Measurements from ENCODE around the gene ZNF99.
"Not testable (repeated sequence)": the region's sequence is repeated elsewhere in the genome, so short reads cannot be mapped to it uniquely, and the experiment has no call there.

Gene ZNF99

DNA sequence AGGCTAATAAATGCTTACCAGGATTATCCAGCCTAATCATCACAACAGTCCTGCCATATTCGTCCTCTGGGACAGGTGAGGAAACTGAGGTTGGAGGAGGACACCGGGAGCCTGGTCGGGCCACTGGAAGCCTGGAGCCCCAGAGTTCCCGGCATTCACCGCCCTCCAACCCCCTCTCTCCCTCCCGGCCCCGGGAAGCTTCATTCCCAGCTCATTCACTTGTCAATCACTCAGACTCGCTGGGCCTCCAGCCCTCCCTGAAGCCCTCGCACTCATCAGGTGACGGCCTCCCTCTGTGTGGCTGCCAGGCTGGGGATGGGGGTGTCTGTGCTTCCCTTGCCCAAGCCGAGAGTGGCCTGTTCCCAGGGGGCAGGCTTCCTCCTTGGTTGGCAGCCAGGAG, 22.5 kb upstream of the ZNF99 start:
- CTCF ChIA-PET: no interaction called here
- DNase-seq (ENCODE audit: low read depth, low spot score): no peak
- POLR2A ChIA-PET: no interaction called here
- no peak overlapping the region for H3K4me3 ChIP-seq (ENCODE audit: low read depth, low read length)
- TF ChIP-seq, protein P1, sequence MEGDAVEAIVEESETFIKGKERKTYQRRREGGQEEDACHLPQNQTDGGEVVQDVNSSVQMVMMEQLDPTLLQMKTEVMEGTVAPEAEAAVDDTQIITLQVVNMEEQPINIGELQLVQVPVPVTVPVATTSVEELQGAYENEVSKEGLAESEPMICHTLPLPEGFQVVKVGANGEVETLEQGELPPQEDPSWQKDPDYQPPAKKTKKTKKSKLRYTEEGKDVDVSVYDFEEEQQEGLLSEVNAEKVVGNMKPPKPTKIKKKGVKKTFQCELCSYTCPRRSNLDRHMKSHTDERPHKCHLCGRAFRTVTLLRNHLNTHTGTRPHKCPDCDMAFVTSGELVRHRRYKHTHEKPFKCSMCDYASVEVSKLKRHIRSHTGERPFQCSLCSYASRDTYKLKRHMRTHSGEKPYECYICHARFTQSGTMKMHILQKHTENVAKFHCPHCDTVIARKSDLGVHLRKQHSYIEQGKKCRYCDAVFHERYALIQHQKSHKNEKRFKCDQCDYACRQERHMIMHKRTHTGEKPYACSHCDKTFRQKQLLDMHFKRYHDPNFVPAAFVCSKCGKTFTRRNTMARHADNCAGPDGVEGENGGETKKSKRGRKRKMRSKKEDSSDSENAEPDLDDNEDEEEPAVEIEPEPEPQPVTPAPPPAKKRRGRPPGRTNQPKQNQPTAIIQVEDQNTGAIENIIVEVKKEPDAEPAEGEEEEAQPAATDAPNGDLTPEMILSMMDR (IDR thresholded peaks at IDR 0.05; ENCODE audit: insufficient read depth, low read length, missing control alignments): no peak

- POLR2A ChIA-PET: no interaction called here
Observed at GRCh38 chr19:22797040-22797439, 13.1 kb upstream of the ZNF99 start.

GRCh38 chr19:22792863-22793262, 8.9 kb upstream of the ZNF99 start:
- DNase-seq (ENCODE audit: low read depth, low spot score); H3K4me3 ChIP-seq (ENCODE audit: low read depth, low read length); CTCF ChIA-PET; POLR2A ChIA-PET: not testable (repeated sequence)

More at GRCh38 chr19:22797040-22797439, 13.1 kb upstream of the ZNF99 start:
- no peak overlapping the region for H3K4me3 ChIP-seq (ENCODE audit: low read depth, low read length)
- DNase-seq (ENCODE audit: low read depth, low spot score): no peak
- CTCF ChIA-PET: no interaction called here
- TF ChIP-seq, protein P1 (IDR thresholded peaks at IDR 0.05; ENCODE audit: insufficient read depth, low read length, missing control alignments): no peak

GRCh38 chr19:22735911-22736645, 47.9 kb downstream of the ZNF99 start:
- DNase-seq (ENCODE audit: low read depth, low spot score): no peak
- POLR2A ChIA-PET: no interaction called here
- TF ChIP-seq, protein P1 (IDR thresholded peaks at IDR 0.05; ENCODE audit: insufficient read depth, low read length, missing control alignments): no peak
- H3K4me3 ChIP-seq (ENCODE audit: low read depth, low read length): no peak overlapping the region
- CTCF ChIA-PET: no interaction called here

GRCh38 chr19:22733691-22734090, 50.3 kb downstream of the ZNF99 start:
- ChIA-PET POLR2A (no interaction called here), CTCF (no interaction called here)
- DNase-seq (ENCODE audit: low read depth, low spot score): no peak
- TF ChIP-seq, protein P1 (IDR thresholded peaks at IDR 0.05; ENCODE audit: insufficient read depth, low read length, missing control alignments): no peak
- H3K4me3 ChIP-seq (ENCODE audit: low read depth, low read length): no peak overlapping the region

DNA sequence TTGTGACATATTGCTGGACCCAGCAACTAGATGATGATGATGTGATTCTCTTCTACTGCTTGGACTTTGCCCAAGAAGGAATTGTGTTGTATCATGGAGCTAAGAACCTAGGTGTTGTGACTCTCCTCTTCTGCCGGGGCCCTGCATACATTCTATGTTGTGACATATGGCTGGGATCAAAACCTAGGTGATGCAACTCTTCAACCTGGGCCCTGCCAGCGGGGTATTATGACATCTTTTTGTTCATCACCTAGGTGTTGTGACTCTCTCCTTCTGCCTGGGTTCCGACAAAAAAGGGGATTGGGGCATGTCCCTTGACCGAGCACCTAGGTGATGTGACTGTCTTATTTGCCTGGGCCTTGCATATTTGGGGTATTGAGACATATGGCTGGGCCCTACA, 55.7 kb downstream of the ZNF99 start:
- POLR2A ChIA-PET; DNase-seq (ENCODE audit: low read depth, low spot score); CTCF ChIA-PET; H3K4me3 ChIP-seq (ENCODE audit: low read depth, low read length): not testable (repeated sequence)

DNA sequence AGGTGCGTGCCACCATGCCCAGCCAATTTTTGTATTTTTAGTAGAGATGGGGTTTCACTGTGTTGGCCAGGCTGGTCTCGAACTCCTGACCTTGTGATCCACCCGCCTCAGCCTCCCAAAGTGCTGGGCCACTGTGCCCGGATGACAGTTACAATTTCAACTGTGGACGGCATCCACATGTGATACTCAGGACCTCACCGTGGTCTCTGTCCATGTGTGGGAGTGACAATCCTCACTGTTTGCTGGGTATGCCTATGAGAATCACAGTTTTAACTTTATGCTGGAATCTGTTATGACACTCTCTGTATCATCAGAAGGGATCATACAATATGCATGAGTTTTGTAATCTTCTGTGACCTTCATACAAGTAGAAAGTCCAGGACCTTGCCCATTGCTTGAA, 62.4 kb downstream of the ZNF99 start:
- H3K4me3 ChIP-seq (ENCODE audit: low read depth, low read length): not testable (repeated sequence)

DNA sequence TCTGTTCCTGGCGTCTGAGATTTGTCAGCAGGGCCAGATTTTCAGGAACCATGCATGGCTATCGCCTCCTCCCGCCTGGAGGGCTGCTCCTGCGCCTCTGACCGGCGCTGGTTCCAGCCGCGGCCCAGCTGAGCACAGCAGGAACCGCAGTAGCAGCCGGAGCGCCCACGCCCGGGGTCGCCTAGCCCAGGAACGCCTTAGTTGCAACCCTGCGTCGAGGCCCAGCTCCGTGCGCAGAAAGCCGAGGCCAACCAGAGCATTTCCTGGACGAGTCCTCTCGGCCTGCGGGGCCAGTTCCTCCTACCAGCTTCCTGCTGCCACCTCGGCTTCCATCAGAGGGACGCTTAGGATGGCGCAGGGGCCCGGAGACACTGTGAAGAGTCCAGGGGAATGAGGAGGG, 75.0 kb downstream of the ZNF99 start:
- CTCF ChIA-PET: no interaction called here

More for the DNA sequence above, 62.4 kb downstream of the ZNF99 start:
- POLR2A ChIA-PET; CTCF ChIA-PET; DNase-seq (ENCODE audit: low read depth, low spot score): not testable (repeated sequence)

DNA sequence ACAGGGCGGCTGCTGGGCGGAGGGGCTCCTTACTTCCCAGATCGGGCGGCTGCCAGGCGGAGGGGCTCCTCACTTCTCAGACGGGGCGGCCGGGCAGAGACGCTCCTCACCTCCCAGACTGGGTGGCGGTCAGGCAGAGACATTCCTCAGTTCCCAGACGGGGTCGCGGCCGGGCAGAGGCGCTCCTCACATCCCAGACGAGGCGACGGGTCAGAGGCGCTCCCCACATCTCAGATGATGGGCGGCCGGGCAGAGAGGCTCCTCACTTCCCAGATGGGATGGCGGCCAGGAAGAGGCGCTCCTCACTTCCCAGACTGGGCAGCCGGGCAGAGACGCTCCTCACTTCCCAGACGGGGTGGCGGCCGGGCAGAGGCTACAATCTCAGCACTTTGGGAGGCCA, 80.9 kb downstream of the ZNF99 start:
- CTCF ChIA-PET; DNase-seq (ENCODE audit: low read depth, low spot score): not testable (repeated sequence)

More for the DNA sequence above, 75.0 kb downstream of the ZNF99 start:
- H3K4me3 ChIP-seq (ENCODE audit: low read depth, low read length): no peak overlapping the region
- no peak for DNase-seq (ENCODE audit: low read depth, low spot score)
- POLR2A ChIA-PET: no interaction called here
- TF ChIP-seq, protein P1 (IDR thresholded peaks at IDR 0.05; ENCODE audit: insufficient read depth, low read length, missing control alignments): no peak

DNA sequence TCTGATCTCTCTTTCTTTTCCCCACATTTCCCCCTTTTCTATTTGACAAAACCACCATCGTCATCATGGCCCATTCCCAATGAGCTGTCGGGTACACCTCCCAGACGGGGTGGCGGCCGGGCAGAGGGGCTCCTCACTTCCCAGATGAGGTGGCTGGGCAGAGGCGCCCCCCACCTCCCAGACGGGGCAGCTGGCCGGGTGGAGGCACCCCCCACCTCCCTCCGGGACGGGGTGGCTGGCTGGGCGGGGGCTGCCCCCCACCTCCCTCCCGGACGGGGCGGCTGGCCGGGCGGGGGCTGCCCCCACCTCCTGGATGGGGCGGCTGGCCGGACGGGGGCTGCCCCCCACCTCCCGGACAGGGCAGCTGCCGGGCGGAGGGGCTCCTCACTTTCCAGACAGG, 81.3 kb downstream of the ZNF99 start:
- CTCF ChIA-PET; H3K4me3 ChIP-seq (ENCODE audit: low read depth, low read length); DNase-seq (ENCODE audit: low read depth, low spot score); POLR2A ChIA-PET: not testable (repeated sequence)

More for the DNA sequence above, 80.9 kb downstream of the ZNF99 start:
- H3K4me3 ChIP-seq (ENCODE audit: low read depth, low read length); POLR2A ChIA-PET: not testable (repeated sequence)
